22Rv1 (cell line): Measurements from ENCODE around the gene GBP1.
"Not testable (repeated sequence)": the region's sequence is repeated elsewhere in the genome, so short reads cannot be mapped to it uniquely, and the experiment has no call there.

ENCODE experiments used
- H3K27ac ChIP-seq: fragments of 450-650 bp; 2 replicates; pipeline ENCODE4 v1.5.1; 2017
- CTCF ChIP-seq: fragments of 450-650 bp; IDR thresholded peaks from 2 replicates; pipeline ENCODE4 v1.5.1; 2017; ENCODE audit warnings: mild to moderate bottlenecking
- ZFX ChIP-seq: fragments of 450-650 bp; IDR thresholded peaks from 2 replicates; pipeline ENCODE4 v1.6.1; 2017; ENCODE audit warnings: antibody characterized with exemption, borderline replicate concordance

GBP1 gene

DNA sequence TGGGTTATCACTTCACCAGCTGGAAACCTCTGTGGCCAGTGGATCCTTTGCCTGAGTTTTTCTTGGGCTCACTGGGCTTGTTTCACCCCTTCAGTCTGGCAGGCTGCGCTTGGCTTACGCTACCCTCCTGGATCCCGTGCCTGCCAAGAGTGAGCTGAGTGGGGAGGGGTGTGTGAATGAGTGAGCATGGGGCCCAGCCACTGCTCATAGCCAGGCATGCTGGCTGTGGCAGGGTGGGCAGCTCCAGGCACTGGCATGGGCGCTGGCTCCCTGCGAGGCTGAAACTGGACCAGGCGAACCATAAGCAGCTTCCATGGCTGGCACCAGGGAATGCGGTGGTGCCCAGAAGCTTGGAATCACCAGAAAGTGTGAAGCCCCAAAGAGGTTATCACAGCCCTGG, 22.5 kb downstream of the GBP1 start:
- TF ChIP-seq ZFX: no peak
- no peak overlapping the region for H3K27ac ChIP-seq

GRCh38 chr1:89041721-89042120, 23.3 kb downstream of the GBP1 start:
- TF ChIP-seq ZFX (no peak), CTCF (no peak)
- H3K27ac ChIP-seq: no peak overlapping the region

- TF ChIP-seq CTCF (no peak), ZFX (no peak)
- no peak overlapping the region for H3K27ac ChIP-seq
These were observed 23.8 kb downstream of the GBP1 start for GRCh38 chr1:89041119-89041641.

DNA sequence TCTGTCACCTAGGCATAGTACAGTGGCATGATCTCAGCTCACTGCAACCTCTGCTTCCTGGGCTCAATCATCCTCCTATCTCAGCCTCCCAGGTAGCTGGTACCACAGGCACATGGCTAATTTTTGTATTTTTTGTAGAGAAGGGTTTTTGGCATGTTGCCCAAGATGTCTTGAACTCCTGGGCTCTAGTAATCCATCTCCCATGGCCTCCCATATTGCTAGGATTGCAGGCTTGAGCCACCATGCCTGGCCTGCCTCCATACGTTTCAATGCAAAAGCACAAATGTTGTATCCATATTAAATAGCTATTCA, 24.7 kb downstream of the GBP1 start:
- TF ChIP-seq ZFX: no peak
- TF ChIP-seq CTCF: no peak
- no peak overlapping the region for H3K27ac ChIP-seq

GRCh38 chr1:89037186-89037585, 27.8 kb downstream of the GBP1 start:
- TF ChIP-seq CTCF (no peak), ZFX (no peak)
- H3K27ac ChIP-seq: no peak overlapping the region

GRCh38 chr1:89035080-89035479, 29.9 kb downstream of the GBP1 start:
- H3K27ac ChIP-seq: no peak overlapping the region
- TF ChIP-seq ZFX (no peak), CTCF (no peak)

DNA sequence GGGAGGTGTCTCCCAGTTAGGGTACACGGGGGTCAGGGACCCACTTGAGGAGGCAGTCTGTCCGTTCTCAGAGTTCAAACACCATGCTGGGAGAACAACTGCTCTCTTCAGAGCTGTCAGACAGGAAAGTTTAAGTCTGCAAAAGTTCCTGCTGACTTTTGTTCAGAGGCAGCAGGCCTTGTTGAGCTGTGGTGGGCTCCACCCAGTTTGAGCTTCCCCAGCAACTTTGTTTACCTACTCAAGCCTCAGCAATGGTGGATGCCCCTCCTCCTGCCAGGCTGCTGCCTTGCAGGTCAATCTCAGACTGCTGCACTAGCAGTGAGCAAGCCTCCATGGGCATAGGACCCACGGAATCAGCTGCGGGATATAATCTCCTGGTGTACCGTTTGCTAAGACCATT, 31.0 kb downstream of the GBP1 start:
- H3K27ac ChIP-seq: not testable (repeated sequence)

- not testable (repeated sequence) for H3K27ac ChIP-seq
These were observed 36.0 kb downstream of the GBP1 start for GRCh38 chr1:89029051-89029450.

GRCh38 chr1:89025928-89026327, 39.1 kb downstream of the GBP1 start:
- no peak for TF ChIP-seq CTCF
- TF ChIP-seq ZFX: no peak
- no peak overlapping the region for H3K27ac ChIP-seq
